Stimulated activated CD4-positive, alpha-beta T cell treated with anti-CD3 and anti-CD28 coated beads, Interleukin-4, amount 100 ng/mL, for 48 hours (primary cell): ENCODE data around the gene TIMM21.

Experiments
- DNase-seq, 2 donors: peaks; one replicate each; pipeline ENCODE4 v3.0.0-alpha.2; 2020; ENCODE audit warnings: low read depth in 2 of 2

The TIMM21 gene

GRCh38 chr18:74191577-74191976 lies 43.3 kb downstream of the TIMM21 start:
- no peak for DNase-seq

- no peak for DNase-seq
These were observed 46.4 kb downstream of the TIMM21 start for GRCh38 chr18:74194691-74195090.

GRCh38 chr18:74196220-74197119 lies 48.1 kb downstream of the TIMM21 start:
- peak in 1 of 2 donors; percentile 3 for DNase-seq

- no peak for DNase-seq
These were observed 49.5 kb downstream of the TIMM21 start for GRCh38 chr18:74197705-74198341.

- DNase-seq = no peak
These were observed 50.1 kb downstream of the TIMM21 start for GRCh38 chr18:74198453-74198852.

- no peak for DNase-seq
These were observed 52.5 kb downstream of the TIMM21 start for GRCh38 chr18:74200780-74201179.

- no peak for DNase-seq
These were observed 55.5 kb downstream of the TIMM21 start for GRCh38 chr18:74203811-74204210.

GRCh38 chr18:74204526-74205152 lies 56.3 kb downstream of the TIMM21 start:
- DNase-seq = no peak
